ENCODE data around the gene SLC25A45.

- TF ChIP-seq CTCF (conservative IDR thresholded peaks at IDR 0.05; ENCODE audit: low read length) (no peak), EZH2phosphoT487 (IDR thresholded peaks at IDR 0.05; ENCODE audit: borderline replicate concordance) (no peak)
These were observed 30.9 kb downstream of the SLC25A45 start for GRCh38 chr11:65351511-65351910.
